Measurements from ENCODE around the gene CCR6. TPM values are rescaled to one million over a fixed set of nuclear protein-coding genes. Genes with fewer than 3 reads are reported as not detected.

The CCR6 gene
- total RNA-seq, 6 donors from 2014 or later: 0.34 to 1.9 (median 1.0) TPM; not detected in 3

GRCh38 chr6:167113047-167113754, 9.7 kb upstream of the CCR6 start:
- WGBS, 2 donors: 78 to 81% methylated on average over 8 of the region's 8 CpGs
- TF ChIP-seq CTCF (IDR thresholded peaks at IDR 0.05): no peak
- TF ChIP-seq EP300 (IDR thresholded peaks at IDR 0.05): no peak
- TF ChIP-seq POLR2AphosphoS5 (IDR thresholded peaks at IDR 0.05): no peak
- no peak for TF ChIP-seq POLR2A (IDR thresholded peaks at IDR 0.05)
- no peak for ATAC-seq (ENCODE audit: low FRiP score in 2 of 2)
- Histone ChIP-seq H3K27ac (no peak overlapping the region), H3K27me3 (no peaks in the 10 kb centered on the region), H3K4me3 (no peak overlapping the region), H3K9me3 (no peaks in the 10 kb centered on the region), H3K36me3 (no peaks in the 10 kb centered on the region), H3K4me1 (no peaks in the 10 kb centered on the region)
- DNase-seq: no peak

- Histone ChIP-seq H3K27ac (peak overlapping the region in 1 of 4 donors; percentile 55), H3K27me3 (no peaks in the 10 kb centered on the region), H3K9me3 (no peaks in the 10 kb centered on the region), H3K4me3 (no peak overlapping the region), H3K4me1 (no peaks in the 10 kb centered on the region), H3K36me3 (no peaks in the 10 kb centered on the region)
- DNase-seq: no peak
- ATAC-seq (ENCODE audit: low FRiP score in 2 of 2): peak in 1 of 2 donors; percentile 30
- TF ChIP-seq EP300 (IDR thresholded peaks at IDR 0.05) (no peak), POLR2A (IDR thresholded peaks at IDR 0.05) (peak in 1 of 4 donors; percentile 43)
- 77 to 83% methylated on average over 19 to 25 of the region's 25 CpGs for whole genome bisulfite sequencing, 2 donors
These were observed 8.7 kb upstream of the CCR6 start for GRCh38 chr6:167113935-167114910.

GRCh38 chr6:167115054-167115453, 7.8 kb upstream of the CCR6 start:
- TF ChIP-seq EP300 (IDR thresholded peaks at IDR 0.05) (no peak), CTCF (IDR thresholded peaks at IDR 0.05) (no peak), POLR2A (IDR thresholded peaks at IDR 0.05) (no peak), POLR2AphosphoS5 (IDR thresholded peaks at IDR 0.05) (no peak)
- WGBS, 2 donors: 75 to 82% methylated on average over 9 to 10 of the region's 10 CpGs
- no peaks in the 10 kb centered on the region for H3K27me3 ChIP-seq
- no peak overlapping the region for H3K4me3 ChIP-seq
- ATAC-seq (ENCODE audit: low FRiP score in 2 of 2) (no peak), DNase-seq (no peak)
- no peaks in the 10 kb centered on the region for H3K4me1 ChIP-seq
- H3K9me3 ChIP-seq: no peaks in the 10 kb centered on the region
- no peaks in the 10 kb centered on the region for H3K36me3 ChIP-seq
- H3K27ac ChIP-seq: no peak overlapping the region

GRCh38 chr6:167116109-167116837, 6.6 kb upstream of the CCR6 start:
- Histone ChIP-seq H3K4me1 (no peaks in the 10 kb centered on the region), H3K4me3 (no peak overlapping the region), H3K27ac (no peak overlapping the region), H3K27me3 (no peaks in the 10 kb centered on the region), H3K9me3 (no peaks in the 10 kb centered on the region), H3K36me3 (no peaks in the 10 kb centered on the region)
- ATAC-seq (ENCODE audit: low FRiP score in 2 of 2) (peak in 1 of 2 donors; percentile 9), DNase-seq (peak in 1 of 2 donors; percentile 62)
- TF ChIP-seq POLR2AphosphoS5 (IDR thresholded peaks at IDR 0.05) (no peak), CTCF (IDR thresholded peaks at IDR 0.05) (no peak), POLR2A (IDR thresholded peaks at IDR 0.05) (no peak), EP300 (IDR thresholded peaks at IDR 0.05) (no peak)
- WGBS, 2 donors: 66 to 68% methylated on average over 25 of the region's 25 CpGs

GRCh38 chr6:167116838-167117228, 6.1 kb upstream of the CCR6 start:
- Histone ChIP-seq H3K36me3 (no peaks in the 10 kb centered on the region), H3K4me1 (no peaks in the 10 kb centered on the region), H3K27ac (no peak overlapping the region), H3K9me3 (no peaks in the 10 kb centered on the region), H3K27me3 (no peaks in the 10 kb centered on the region), H3K4me3 (no peak overlapping the region)
- ATAC-seq (ENCODE audit: low FRiP score in 2 of 2): no peak
- 61 to 80% methylated on average over 14 of the region's 14 CpGs for WGBS, 2 donors
- TF ChIP-seq CTCF (IDR thresholded peaks at IDR 0.05) (no peak), POLR2AphosphoS5 (IDR thresholded peaks at IDR 0.05) (no peak), EP300 (IDR thresholded peaks at IDR 0.05) (no peak)
- no peak for DNase-seq

Measured in upper lobe of left lung (tissue), 6 donors.